Stimulated activated CD4-positive, alpha-beta T cell treated with anti-CD3 and anti-CD28 coated beads, Interleukin-15, amount 100 ng/mL, for 24 hours (primary cell): ENCODE results near the gene TRPC5OS.

Source experiments
- DNase-seq: peaks from one replicate; pipeline ENCODE4 v3.0.0-alpha.2; 2020

TRPC5OS gene

DNA sequence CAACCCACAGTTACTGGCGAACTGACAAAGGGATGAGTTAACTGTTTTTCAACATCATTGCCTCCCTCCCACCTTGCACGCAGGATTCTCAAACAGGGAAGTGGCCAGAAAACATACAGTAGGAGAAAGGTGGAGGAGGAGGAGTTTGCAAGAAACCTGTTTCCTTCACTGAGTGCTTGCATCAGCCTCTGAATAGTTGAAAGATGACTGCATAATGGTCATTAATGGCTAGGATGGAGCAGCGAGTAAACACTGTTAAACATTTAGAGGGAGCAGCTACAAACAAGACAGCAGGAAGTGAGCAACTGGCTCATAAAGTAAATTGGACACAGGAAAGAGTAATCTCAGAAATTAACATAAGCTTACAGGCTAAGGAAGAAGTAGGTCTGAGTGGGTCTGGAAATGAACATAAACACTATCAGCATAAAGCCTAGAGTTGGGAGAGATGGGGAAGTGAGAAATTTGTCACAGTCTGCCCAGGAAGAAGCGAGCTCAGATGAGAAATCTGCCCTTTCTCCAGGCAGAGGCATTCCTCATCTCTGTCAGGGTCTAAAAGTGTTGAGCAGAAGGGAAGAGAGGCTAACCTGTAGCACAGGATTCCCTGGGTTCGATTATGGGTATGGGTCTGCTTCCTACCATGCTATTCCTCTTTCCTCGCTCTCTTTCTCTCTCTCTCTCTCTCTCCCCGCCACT, 38.6 kb downstream of the TRPC5OS start:
- no peak for DNase-seq

DNA sequence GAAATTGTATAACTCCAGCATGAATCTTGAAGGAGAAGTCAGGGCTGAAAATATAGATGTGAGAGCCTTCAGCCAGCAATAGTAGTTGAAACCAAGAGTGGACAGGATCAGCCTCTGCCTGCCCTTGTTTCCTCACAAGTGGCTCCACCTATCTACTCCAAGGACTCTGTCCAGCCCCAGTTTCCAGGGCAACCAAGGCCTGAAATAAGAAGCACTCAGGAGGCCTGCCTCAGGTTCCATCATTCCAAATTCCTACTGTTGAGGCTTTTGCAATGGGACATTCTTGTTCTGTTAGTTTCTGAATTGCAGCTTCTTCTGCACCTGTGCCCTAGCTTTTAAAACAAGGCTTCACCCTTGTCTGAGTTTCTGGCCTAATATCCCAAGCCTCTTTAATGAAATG, 41.6 kb downstream of the TRPC5OS start:
- no peak for DNase-seq

DNA sequence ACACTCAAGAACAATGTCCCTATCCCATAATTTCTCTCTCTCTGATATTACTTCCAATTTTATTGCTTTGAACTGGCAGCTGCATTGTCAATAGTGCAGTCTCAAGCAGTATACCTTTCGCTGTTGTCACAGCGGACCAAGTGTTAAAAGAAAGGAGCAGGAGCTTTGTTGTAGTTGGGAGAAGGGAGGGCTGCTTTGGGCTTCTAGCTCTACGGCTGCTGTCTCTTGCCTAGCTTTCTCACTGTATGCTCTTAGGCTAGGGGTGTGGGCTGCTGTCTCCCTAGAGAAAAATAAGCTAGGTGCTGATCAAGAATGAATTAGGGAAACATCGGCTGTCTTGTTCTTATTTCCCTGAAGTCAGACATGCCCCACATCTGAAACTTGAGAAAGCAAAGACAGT, 52.5 kb downstream of the TRPC5OS start:
- no peak for DNase-seq
